Activated T-helper 1 cell treated with anti-CD3 and anti-CD28 coated beads, Interleukin-12 subunit alpha, Interleukin-12 subunit beta, Interleukin-2, Interleukin-4 antibody, amounts not matched to agents 30 ng/mL and 10 ng/mL and 1 ng/mL, durations not matched to agents 14 hours and 24 hours and 36 hours (primary cell): ENCODE measurements around the gene CCDC88C. TPM values are rescaled to one million over a fixed set of nuclear protein-coding genes. Genes with fewer than 3 reads are reported as not detected.
"Not testable (repeated sequence)": the region's sequence is repeated elsewhere in the genome, so short reads cannot be mapped to it uniquely, and the experiment has no call there.

Source experiments
- DNase-seq: peaks from one replicate; pipeline ENCODE4 v3.0.0; 2021; ENCODE audit warnings: low spot score
- H3K27ac Mint-ChIP-seq: one replicate; pipeline ENCODE4 v1.8.0; 2021; ENCODE audit warnings: mild to moderate bottlenecking, mixed read lengths
- H3K27me3 Mint-ChIP-seq: one replicate; pipeline ENCODE4 v1.8.0; 2022; ENCODE audit warnings: mild to moderate bottlenecking, moderate library complexity, mixed read lengths; ENCODE audit not compliant: insufficient read depth
- H3K36me3 Mint-ChIP-seq: one replicate; pipeline ENCODE4 v1.8.0; 2021; ENCODE audit warnings: low read depth, mixed read lengths
- H3K4me1 Mint-ChIP-seq: one replicate; pipeline ENCODE4 v1.8.0; 2021; ENCODE audit warnings: low read depth, mixed read lengths
- H3K4me3 Mint-ChIP-seq: one replicate; pipeline ENCODE4 v1.8.0; 2021; ENCODE audit warnings: mild to moderate bottlenecking, moderate library complexity, mixed read lengths
- H3K9me3 Mint-ChIP-seq: one replicate; pipeline ENCODE4 v1.8.0; 2021; ENCODE audit warnings: mixed read lengths
- intact Hi-C: fragments of 100-400 bp; cut with micrococcal nuclease; formaldehyde crosslinking; loops from one replicate; pipeline ENCODE4 v1.15.1; 2024
- total RNA-seq: library from RNA; stranded (reverse); gene quantifications from 2 replicates; pipeline ENCODE4 v1.2.3, GENCODE V29; 2022

The CCDC88C gene
- total RNA-seq, 1 donor from 2014 or later = 85.9 TPM

GRCh38 chr14:91413547-91414474, 3.8 kb downstream of the CCDC88C start:
- H3K9me3 Mint-ChIP-seq = no peaks in the 10 kb centered on the region
- H3K36me3 Mint-ChIP-seq = peaks cover 46% of the 10 kb centered on the region
- DNase-seq = no peak
- peak overlapping the region; percentile 93 for H3K4me3 Mint-ChIP-seq
- peak overlapping the region; percentile 99 for H3K27ac Mint-ChIP-seq
- intact Hi-C loops = loop anchor here (10.0 kb wide), 1 partner anchor 589 kb away; no protein-coding TSS in a partner anchor
- peaks cover 73% of the 10 kb centered on the region for H3K4me1 Mint-ChIP-seq
- H3K27me3 Mint-ChIP-seq = peaks cover under 1% of the 10 kb centered on the region

GRCh38 chr14:91412939-91413338, 4.7 kb downstream of the CCDC88C start:
- peak overlapping the region; percentile 93 for H3K4me3 Mint-ChIP-seq
- intact Hi-C loops = loop anchor here (10.0 kb wide), 1 partner anchor 588 kb away; no protein-coding TSS in a partner anchor
- peaks cover 55% of the 10 kb centered on the region for H3K36me3 Mint-ChIP-seq
- peak overlapping the region; percentile 99 for H3K27ac Mint-ChIP-seq
- no peaks in the 10 kb centered on the region for H3K27me3 Mint-ChIP-seq
- no peak for DNase-seq
- H3K4me1 Mint-ChIP-seq = peaks cover 79% of the 10 kb centered on the region
- no peaks in the 10 kb centered on the region for H3K9me3 Mint-ChIP-seq

- peaks cover 65% of the 10 kb centered on the region for H3K36me3 Mint-ChIP-seq
- H3K27ac Mint-ChIP-seq = peak overlapping the region; percentile 96
- peaks cover 89% of the 10 kb centered on the region for H3K4me1 Mint-ChIP-seq
- DNase-seq = no peak
- no peaks in the 10 kb centered on the region for H3K9me3 Mint-ChIP-seq
- H3K4me3 Mint-ChIP-seq = peak overlapping the region; percentile 72
- H3K27me3 Mint-ChIP-seq = no peaks in the 10 kb centered on the region
- intact Hi-C loops = loop anchor here (1.0 to 10.0 kb wide), 4 partner anchors 11 to 586 kb away; no protein-coding TSS in a partner anchor
These were observed 6.7 kb downstream of the CCDC88C start for GRCh38 chr14:91410771-91411536.

GRCh38 chr14:91409928-91410718, 7.5 kb downstream of the CCDC88C start:
- Mint-ChIP-seq H3K27ac (peak overlapping the region; percentile 96), H3K4me3 (peak overlapping the region; percentile 73), H3K27me3 (no peaks in the 10 kb centered on the region), H3K36me3 (peaks cover 64% of the 10 kb centered on the region), H3K9me3 (no peaks in the 10 kb centered on the region), H3K4me1 (peaks cover 89% of the 10 kb centered on the region)
- DNase-seq = peak; percentile 42
- intact Hi-C loops = loop anchor here (1.0 to 10.0 kb wide), 4 partner anchors 10 to 585 kb away; no protein-coding TSS in a partner anchor

GRCh38 chr14:91409240-91409639, 8.4 kb downstream of the CCDC88C start:
- H3K4me1 Mint-ChIP-seq = peaks cover 88% of the 10 kb centered on the region
- intact Hi-C loops, DNase-seq, H3K9me3 Mint-ChIP-seq, H3K27me3 Mint-ChIP-seq: not testable (repeated sequence)
- H3K36me3 Mint-ChIP-seq = peaks cover 60% of the 10 kb centered on the region
- H3K4me3 Mint-ChIP-seq = peak overlapping the region; percentile 73
- peak overlapping the region; percentile 90 for H3K27ac Mint-ChIP-seq

GRCh38 chr14:91406982-91407381, 10.6 kb downstream of the CCDC88C start:
- Mint-ChIP-seq H3K9me3 (no peaks in the 10 kb centered on the region), H3K36me3 (peaks cover 46% of the 10 kb centered on the region), H3K4me3 (no peak overlapping the region), H3K27ac (peak overlapping the region; percentile 82), H3K4me1 (peaks cover 89% of the 10 kb centered on the region), H3K27me3 (no peaks in the 10 kb centered on the region)
- DNase-seq = no peak
- intact Hi-C loops = no loop called here

- H3K4me3 Mint-ChIP-seq = peak overlapping the region; percentile 29
- H3K27me3 Mint-ChIP-seq = no peaks in the 10 kb centered on the region
- H3K27ac Mint-ChIP-seq = peak overlapping the region; percentile 82
- intact Hi-C loops = no loop called here
- DNase-seq = no peak
- H3K4me1 Mint-ChIP-seq = peaks cover 89% of the 10 kb centered on the region
- peaks cover 46% of the 10 kb centered on the region for H3K36me3 Mint-ChIP-seq
- no peaks in the 10 kb centered on the region for H3K9me3 Mint-ChIP-seq
These were observed 11.2 kb downstream of the CCDC88C start for GRCh38 chr14:91406451-91406850.

GRCh38 chr14:91405724-91406435, 11.7 kb downstream of the CCDC88C start:
- peak overlapping the region; percentile 63 for H3K4me3 Mint-ChIP-seq
- H3K36me3 Mint-ChIP-seq = peaks cover 40% of the 10 kb centered on the region
- H3K27ac Mint-ChIP-seq = peak overlapping the region; percentile 82
- no peak for DNase-seq
- intact Hi-C loops = loop anchor here (1.0 kb wide), 3 partner anchors 9 to 33 kb away; no protein-coding TSS in a partner anchor
- H3K27me3 Mint-ChIP-seq = no peaks in the 10 kb centered on the region
- no peaks in the 10 kb centered on the region for H3K9me3 Mint-ChIP-seq
- peaks cover 86% of the 10 kb centered on the region for H3K4me1 Mint-ChIP-seq

- Mint-ChIP-seq H3K36me3 (peaks cover 39% of the 10 kb centered on the region), H3K4me1 (peaks cover 86% of the 10 kb centered on the region), H3K27ac (peak overlapping the region; percentile 82), H3K27me3 (no peaks in the 10 kb centered on the region), H3K4me3 (peak overlapping the region; percentile 63), H3K9me3 (no peaks in the 10 kb centered on the region)
- DNase-seq = peak; percentile 41
- intact Hi-C loops = loop anchor here (1.0 kb wide), 3 partner anchors 8 to 32 kb away; no protein-coding TSS in a partner anchor
These were observed 12.3 kb downstream of the CCDC88C start for GRCh38 chr14:91405241-91405721.

- Mint-ChIP-seq H3K27me3 (no peaks in the 10 kb centered on the region), H3K4me1 (peaks cover 86% of the 10 kb centered on the region), H3K4me3 (peak overlapping the region; percentile 52), H3K9me3 (no peaks in the 10 kb centered on the region), H3K36me3 (peaks cover 23% of the 10 kb centered on the region), H3K27ac (peak overlapping the region; percentile 55)
- intact Hi-C loops = no loop called here
- no peak for DNase-seq
These were observed 14.6 kb downstream of the CCDC88C start for GRCh38 chr14:91402771-91403600.

- peak overlapping the region; percentile 47 for H3K4me3 Mint-ChIP-seq
- peaks cover 89% of the 10 kb centered on the region for H3K4me1 Mint-ChIP-seq
- H3K27ac Mint-ChIP-seq = peak overlapping the region; percentile 79
- intact Hi-C loops = no loop called here
- DNase-seq = no peak
- no peaks in the 10 kb centered on the region for H3K9me3 Mint-ChIP-seq
- H3K27me3 Mint-ChIP-seq = no peaks in the 10 kb centered on the region
- H3K36me3 Mint-ChIP-seq = peaks cover 22% of the 10 kb centered on the region
These were observed 15.3 kb downstream of the CCDC88C start for GRCh38 chr14:91402348-91402747.
